GM19240 (cell line): ENCODE measurements around the gene ITIH3.

Experiments
- DNase-seq: peaks from one replicate; pipeline ENCODE4 v3.0.0; 2011; ENCODE audit warnings: low spot score; ENCODE audit not compliant: insufficient read length

Gene ITIH3

DNA sequence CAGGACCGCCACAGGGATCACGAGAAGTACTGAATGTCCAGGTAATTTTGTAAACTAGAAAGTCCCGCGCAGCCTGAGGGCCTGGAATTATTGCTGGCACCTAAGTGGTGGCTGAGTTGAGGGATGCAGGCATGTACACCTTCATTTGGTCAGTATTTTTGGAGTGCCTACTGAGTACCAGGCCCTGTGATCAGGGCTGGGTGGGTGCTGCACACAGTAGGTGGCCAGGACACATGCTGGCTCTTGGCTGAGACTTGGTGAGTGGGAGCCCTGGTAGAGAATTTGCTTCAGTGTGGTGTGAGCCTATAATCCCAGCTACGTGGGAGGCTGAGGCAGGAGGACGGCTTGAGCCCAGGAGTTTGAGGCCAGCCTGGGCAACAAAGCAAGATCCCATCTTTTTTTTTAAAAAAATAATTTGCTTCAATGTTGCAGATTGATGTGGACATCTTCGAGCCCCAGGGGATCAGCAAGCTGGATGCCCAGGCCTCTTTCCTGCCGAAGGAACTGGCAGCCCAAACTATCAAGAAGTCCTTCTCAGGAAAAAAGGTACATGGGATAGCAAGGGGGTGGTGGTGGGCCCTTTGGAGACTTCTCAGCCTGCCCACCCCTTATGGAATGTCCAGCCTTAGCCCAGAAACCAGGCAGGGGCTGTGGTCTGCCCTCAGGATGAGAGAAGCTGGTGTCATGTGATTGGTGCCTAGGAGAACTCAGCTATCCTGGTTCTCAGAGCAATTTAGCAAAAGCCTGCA, 14.6 kb upstream of the ITIH3 start:
- DNase-seq, result no peak

DNA sequence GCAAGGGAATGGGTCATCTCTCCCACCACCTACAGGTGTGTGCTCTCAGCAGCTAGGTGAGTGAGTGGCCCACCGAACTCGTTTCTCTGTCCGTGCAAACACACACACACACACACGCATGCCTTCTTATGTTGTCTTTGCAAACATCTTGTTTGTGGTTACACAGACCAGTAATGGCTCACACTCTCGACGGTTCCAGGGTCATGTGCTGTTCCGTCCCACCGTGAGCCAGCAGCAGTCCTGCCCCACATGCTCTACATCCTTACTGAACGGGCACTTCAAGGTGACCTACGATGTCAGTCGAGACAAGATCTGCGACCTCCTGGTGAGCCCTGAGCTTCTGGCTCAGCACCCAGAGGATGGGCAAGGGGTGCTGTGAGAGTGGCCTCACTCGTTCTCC, 12.9 kb upstream of the ITIH3 start:
- no peak for DNase-seq

- no peak for DNase-seq
Observed at GRCh38 chr3:52782412-52783210, 12.0 kb upstream of the ITIH3 start.

DNA sequence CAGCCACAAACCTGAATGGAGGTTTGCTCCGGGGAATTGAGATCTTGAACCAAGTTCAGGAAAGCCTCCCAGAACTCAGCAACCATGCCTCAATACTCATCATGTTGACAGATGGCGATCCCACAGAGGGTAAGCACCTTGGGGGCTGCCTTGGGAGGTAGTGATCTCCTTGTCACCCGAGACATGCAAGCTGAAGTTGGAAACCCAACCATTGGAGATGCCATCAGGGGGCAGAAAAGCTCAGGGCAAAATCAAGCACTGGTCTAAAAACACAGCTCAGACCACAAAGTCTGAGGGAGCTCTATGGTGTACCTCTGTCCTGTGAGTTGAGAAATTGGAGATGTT, 11.4 kb upstream of the ITIH3 start:
- DNase-seq, result no peak

GRCh38 chr3:52784021-52784621, 10.5 kb upstream of the ITIH3 start:
- DNase-seq, result no peak

DNA sequence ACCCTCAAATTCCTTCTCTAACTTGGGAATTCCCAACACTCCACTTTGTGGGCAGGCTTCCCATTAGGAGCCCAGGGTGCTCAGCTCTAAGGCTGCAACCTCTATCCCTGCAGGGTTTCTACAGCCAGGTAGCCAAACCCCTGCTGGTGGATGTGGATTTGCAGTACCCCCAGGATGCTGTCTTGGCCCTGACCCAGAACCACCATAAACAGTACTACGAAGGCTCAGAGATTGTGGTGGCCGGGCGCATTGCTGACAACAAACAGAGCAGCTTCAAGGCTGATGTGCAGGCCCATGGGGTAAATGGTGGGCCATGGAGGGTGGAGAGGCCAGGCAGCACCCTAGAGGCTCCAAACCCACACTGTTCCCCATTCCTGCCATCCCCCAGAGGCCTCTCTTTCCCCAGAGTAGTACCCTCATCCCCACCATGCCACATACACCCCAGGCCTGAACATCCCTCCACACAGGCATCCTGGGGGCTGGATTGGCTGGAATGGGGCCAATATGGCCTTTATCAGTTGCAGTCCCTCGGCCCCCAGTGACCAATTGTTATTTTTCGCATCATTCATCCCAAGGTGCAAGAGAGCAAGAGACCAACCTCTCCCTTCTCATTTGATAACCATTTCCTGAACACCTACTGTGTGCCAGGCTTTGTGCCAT, 9.5 kb upstream of the ITIH3 start:
- DNase-seq, result no peak

GRCh38 chr3:52786330-52787215, 8.0 kb upstream of the ITIH3 start:
- no peak for DNase-seq

- no peak for DNase-seq
Observed at GRCh38 chr3:52787246-52787645, 7.3 kb upstream of the ITIH3 start.

DNA sequence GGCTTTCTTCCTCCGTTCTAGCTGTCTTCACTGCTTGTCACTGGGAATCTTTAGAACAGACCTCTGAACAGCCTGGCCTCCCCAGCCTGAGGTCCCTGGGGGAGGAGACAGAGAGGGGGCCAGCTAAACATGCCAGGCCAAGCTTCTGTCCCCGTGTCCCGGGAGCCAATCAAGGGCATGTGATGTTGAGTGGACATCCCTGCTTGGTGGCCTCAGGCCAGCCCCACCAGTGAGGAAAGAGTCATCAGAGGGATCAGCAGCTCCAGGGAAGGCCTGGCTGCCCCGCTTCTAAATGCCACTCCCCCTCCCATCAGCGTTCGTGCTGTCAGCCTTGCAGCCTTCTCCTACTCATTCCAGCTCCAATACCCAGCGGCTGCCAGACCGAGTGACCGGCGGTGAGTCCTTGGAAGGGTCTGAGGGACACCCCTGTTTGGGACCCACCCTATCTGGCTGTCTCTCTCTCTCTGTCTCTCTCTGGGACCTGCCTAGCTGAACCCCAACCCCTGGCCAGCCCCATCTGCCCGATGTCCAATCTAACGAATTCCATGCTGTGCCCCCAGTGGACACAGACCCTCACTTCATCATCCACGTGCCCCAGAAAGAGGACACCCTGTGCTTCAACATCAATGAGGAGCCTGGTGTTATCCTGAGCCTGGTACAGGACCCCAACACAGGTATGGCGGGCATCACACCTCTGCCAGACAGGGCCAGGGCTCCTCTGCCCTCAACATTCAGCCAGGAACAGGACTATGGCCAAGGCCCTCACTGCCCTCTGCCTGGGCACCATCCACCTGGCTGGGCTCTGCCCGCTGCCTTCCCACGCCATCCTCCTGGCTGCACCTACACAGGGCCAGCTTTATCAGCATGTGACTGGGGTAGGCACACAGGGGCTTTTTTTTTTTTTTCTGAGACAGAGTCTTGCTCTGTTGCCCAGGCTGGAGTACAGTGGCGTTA, 6.6 kb upstream of the ITIH3 start:
- no peak for DNase-seq

GRCh38 chr3:52788890-52789745, 5.5 kb upstream of the ITIH3 start:
- DNase-seq, result no peak

DNA sequence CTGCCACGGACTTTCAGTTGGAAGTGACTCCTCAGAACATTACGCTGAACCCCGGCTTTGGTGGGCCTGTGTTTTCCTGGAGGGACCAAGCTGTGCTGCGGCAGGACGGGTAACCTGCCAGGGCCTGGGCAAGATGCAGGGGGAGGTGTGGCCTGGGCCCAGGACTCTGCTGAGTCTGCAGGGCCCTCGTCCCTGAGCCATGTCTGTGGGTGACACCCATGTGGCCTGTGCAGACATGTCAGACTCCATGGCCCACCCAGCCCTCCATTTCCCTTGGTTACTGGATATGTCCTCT, 4.9 kb upstream of the ITIH3 start:
- DNase-seq, result no peak

DNA sequence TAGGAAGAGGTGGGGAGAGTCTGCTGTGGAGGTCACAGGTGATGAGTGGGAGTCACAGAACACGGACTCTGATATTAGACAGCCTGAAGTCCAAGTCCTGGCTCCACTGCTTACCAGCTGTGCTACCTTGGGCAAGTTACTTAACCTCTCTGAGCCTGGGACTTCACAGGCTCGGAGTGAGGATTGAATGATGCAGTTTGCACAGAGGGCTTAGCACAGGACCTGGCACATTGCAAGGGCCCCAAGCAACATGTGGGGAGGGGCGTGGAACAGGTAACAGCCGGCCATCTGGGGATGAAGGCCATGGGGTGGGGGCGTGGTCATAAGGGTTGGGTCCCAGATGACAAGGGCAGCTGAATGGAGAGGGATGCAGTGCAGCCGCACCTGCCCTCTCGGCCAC, 4.3 kb upstream of the ITIH3 start:
- DNase-seq, result no peak

DNA sequence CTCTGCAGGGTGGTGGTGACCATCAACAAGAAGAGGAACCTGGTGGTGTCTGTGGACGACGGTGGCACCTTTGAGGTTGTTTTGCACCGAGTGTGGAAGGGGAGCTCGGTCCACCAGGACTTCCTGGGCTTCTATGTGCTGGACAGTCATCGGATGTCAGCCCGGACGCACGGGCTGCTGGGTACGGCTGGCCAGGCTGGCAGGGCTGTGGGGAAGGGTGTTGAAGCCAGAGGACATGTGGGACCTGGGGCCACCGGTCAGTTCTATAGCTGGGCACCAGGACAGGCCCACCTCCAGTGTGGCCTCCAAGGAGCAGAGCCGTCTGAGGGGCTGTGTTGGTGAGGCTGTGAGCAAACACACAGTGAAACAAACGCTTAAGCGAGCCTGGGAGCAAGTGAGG, 3.9 kb upstream of the ITIH3 start:
- DNase-seq, result no peak

DNA sequence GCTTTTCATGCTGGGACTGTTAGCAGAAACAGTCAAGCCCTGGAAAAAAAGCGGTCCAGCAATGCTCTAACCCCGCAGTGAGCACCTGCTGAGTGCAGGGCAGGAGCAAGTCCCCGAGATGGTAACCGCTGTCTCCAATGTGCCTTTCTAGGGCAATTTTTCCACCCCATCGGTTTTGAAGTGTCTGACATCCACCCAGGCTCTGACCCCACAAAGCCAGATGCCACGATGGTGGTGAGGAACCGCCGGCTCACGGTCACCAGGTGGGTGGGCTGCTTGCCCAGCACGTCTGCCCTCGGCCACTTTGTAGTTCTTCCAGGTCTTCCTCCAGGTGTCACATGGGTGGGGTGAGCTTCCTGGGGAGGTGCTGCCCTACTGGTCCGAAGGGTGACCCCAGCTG, 3.2 kb upstream of the ITIH3 start:
- DNase-seq, result no peak

- DNase-seq, result no peak
Observed at GRCh38 chr3:52791928-52792327, 2.7 kb upstream of the ITIH3 start.

GRCh38 chr3:52792413-52792812, 2.2 kb upstream of the ITIH3 start:
- DNase-seq, result no peak

DNA sequence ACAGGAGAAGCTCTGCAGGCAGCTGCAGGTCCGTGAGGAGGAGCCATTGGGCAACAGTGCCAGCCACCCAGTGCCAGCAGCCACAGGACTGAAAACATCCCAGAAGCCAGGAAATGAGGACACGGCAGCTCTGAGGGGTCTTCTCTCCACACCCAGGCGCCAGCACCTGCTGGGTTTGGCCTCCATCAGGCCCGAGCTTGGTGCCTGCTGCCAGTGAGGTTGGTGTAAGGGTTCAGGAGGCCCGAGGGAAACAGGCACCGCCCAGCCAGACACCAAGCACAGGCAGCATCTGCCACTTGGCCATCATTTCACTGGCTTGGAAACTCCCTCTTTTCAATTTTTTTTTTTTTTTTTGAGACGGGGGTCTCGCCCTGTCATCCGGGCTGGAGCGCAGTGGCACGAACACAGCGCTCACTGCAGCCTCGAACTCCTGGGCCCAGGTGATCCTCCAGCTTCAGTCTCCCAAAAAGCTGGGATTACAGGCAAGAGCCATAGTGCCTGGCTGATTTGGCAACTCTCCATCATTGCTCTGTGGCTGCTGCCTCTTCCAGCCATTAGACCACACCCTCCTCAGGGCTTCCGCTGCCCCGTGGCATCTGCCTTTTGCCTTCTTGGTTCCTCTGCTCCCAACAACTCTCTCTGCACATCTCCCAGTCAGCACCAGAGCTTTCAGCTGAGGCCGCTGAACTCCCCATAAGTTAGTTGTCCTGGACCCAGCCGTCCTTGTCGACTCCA, 1.5 kb upstream of the ITIH3 start:
- no peak for DNase-seq
